Heart right ventricle (tissue), 16 donors: ENCODE measurements around the gene SLAIN1. TPM values are rescaled to one million over a fixed set of nuclear protein-coding genes. Genes with fewer than 3 reads are reported as not detected.
A peak's percentile ranks its signal among the peaks of the same experiment; 100 is the strongest.

ENCODE experiments used
- ATAC-seq, 8 donors: fragments of 200-7000 bp; cut with Tn5 transposase; one replicate each; pipeline ENCODE4 v1.9.1; 2020; ENCODE audit warnings: mild to moderate bottlenecking in 8 of 8, moderate library complexity in 8 of 8, moderate number of reproducible peaks in 1 of 8
- DNase-seq, 2 donors: peaks; one replicate each; pipeline ENCODE4 v3.0.0-alpha.2; 2020
- H3K27ac ChIP-seq, 10 donors: fragments of 200-600 bp; sonication (generic) in 2 of 10; one replicate each; pipeline versions ENCODE4 v1.5.0 to v1.8.0; 2020 to 2022; ENCODE audit warnings: mild to moderate bottlenecking in 3 of 10
- H3K27me3 ChIP-seq, 7 donors: fragments of 200-600 bp; one replicate each; pipeline ENCODE4 v1.8.0; 2021 to 2022; ENCODE audit warnings: mild to moderate bottlenecking in 2 of 7
- H3K36me3 ChIP-seq, 9 donors: fragments of 200-600 bp; sonication (generic) in 1 of 9; one replicate each; pipeline versions ENCODE4 v1.5.0 to v1.8.0; 2020 to 2022; ENCODE audit warnings: mild to moderate bottlenecking in 2 of 9
- H3K4me1 ChIP-seq, 9 donors: fragments of 200-600 bp; sonication (generic) in 1 of 9; one replicate each; pipeline versions ENCODE4 v1.5.0 to v1.8.0; 2020 to 2022; ENCODE audit warnings: mild to moderate bottlenecking in 4 of 9
- H3K4me3 ChIP-seq, 10 donors: fragments of 200-600 bp; sonication (generic) in 2 of 10; one replicate each; pipeline versions ENCODE4 v1.5.0 to v1.8.0; 2020 to 2022; ENCODE audit warnings: mild to moderate bottlenecking in 7 of 10, moderate library complexity in 2 of 10
- H3K9me3 ChIP-seq, 11 donors: fragments of 200-600 bp in 10 of 11; sonication (generic) in 2 of 11; one replicate each; pipeline versions ENCODE4 v1.5.0 to v1.8.0; 2013 to 2022; ENCODE audit warnings: mild to moderate bottlenecking in 2 of 11, control low read depth in 1 of 11, moderate library complexity in 1 of 11
- CTCF ChIP-seq, 9 donors: fragments of 200-600 bp; sonication (generic) in 2 of 9; IDR thresholded peaks; one replicate each; pipeline versions ENCODE4 v1.5.0 to v1.8.0; 2021 to 2022; ENCODE audit warnings: antibody characterized with exemption in 9 of 9, mild to moderate bottlenecking in 5 of 9, moderate library complexity in 1 of 9
- WGBS, 2 donors: extraction: QIAGEN DNeasy Blood & Tissue Kit; methylation state at CpG; one replicate each; pipeline ENCODE4 v1.1.7; 2013; ENCODE audit warnings: inconsistent platforms in 1 of 2; 5-methylcytosine and 5-hydroxymethylcytosine counted together
- intact Hi-C, 10 donors: fragments of 100-400 bp; cut with DNase I; formaldehyde crosslinking; loops; one replicate each; pipeline versions ENCODE4 v1.11.1 to v1.14.2; 2022
- polyA plus RNA-seq, 2 donors: library from polyadenylated mRNA; stranded (reverse); fragments of 200-250 nt; gene quantifications; one replicate each; pipeline ENCODE4 v1.2.3, GENCODE V29; 2013
- total RNA-seq, 10 donors: library from RNA; stranded (reverse); fragmentation: NEBNext Ultra II Directional in 3 of 10; extraction: Animal tissue kit (Norgen Biotek cat#: 25700) in 3 of 10; gene quantifications; one replicate each; pipeline versions ENCODE4 v1.2.1 to v1.2.4, GENCODE V29; 2021 to 2023
- donor health status: Arrhythmogenic right ventricular cardiomyopathy.
- donor health status: ischemic (EF 13 %, LVEDD 7.1; RV severe dilation, severe dysfunction).
- donor health status: healthy with polysubstance abuse.
- donor health status: DM: no; HTN: yes; CAD: no.
- donor health status: DM: no; HTN: no; CAD: no.
- donor health status: ischemic (EF 25% LVEDD 6.9; RV normal size, moderate dysfunction).
- donor health status: ischemic (EF 25% LVEDD 5.7; RV mildly dilated, moderate dysfunction).
- donor health status: healthy.
- donor health status: DM: yes; HTN: yes; CAD: no.
- donor health status: Ischemic cardiomyopathy.
- donor health status: ischemic (EF 35%, LVEDD 5.7; RV mildly dilated, moderate dysfunction).
- donor health status: nonischemic (EF 11% LVEDD 7.7; RV severe dilation, severe dysfunction).
- donor health status: DM: yes; HTN: yes; CAD: no.
- donor health status: PGD.
- donor health status: ischemic (EF 29% LVEDD 5.4; RV normal size, mild dysfunction).
- donor health status: nonischemic (EF 23%, LVEDD 6.1; RV moderate dilation, normal function).

Gene SLAIN1
- total and polyA plus RNA-seq, 12 donors, result 1.4 to 13.6 (median 7.7) TPM

- Histone ChIP-seq H3K9me3 (no peaks in the 10 kb centered on the region), H3K27ac (peak overlapping the region in 1 of 10 donors; percentile 10), H3K4me3 (peak overlapping the region in 6 of 10 donors; percentile 58 to 73 (median 68)), H3K27me3 (peaks cover 0 to 27% (median 11%) of the 10 kb centered on the region in 7 donors), H3K36me3 (no peaks in the 10 kb centered on the region), H3K4me1 (peaks cover 0 to 26% (median 11%) of the 10 kb centered on the region in 9 donors)
- intact Hi-C loops, result no loop called here
- DNase-seq (no peak), ATAC-seq (no peak)
- TF ChIP-seq CTCF (IDR thresholded peaks at IDR 0.05), result no peak
- 26 to 37% methylated on average over 9 of the region's 9 CpGs for WGBS, 2 donors
These were observed 1.2 kb upstream of the SLAIN1 start for GRCh38 chr13:77696006-77696878.

GRCh38 chr13:77696879-77697216, 639 bp upstream of the SLAIN1 start:
- Histone ChIP-seq H3K9me3 (no peaks in the 10 kb centered on the region), H3K27me3 (peaks cover 0 to 27% (median 11%) of the 10 kb centered on the region in 7 donors), H3K36me3 (no peaks in the 10 kb centered on the region), H3K4me1 (peaks cover 0 to 26% (median 11%) of the 10 kb centered on the region in 9 donors), H3K4me3 (peak overlapping the region; percentile 43 to 76 (median 70)), H3K27ac (peak overlapping the region in 5 of 10 donors; percentile 10 to 48 (median 32))
- peak in 6 of 8 donors; percentile 2 to 47 (median 16) for ATAC-seq
- DNase-seq, result no peak
- intact Hi-C loops, result no loop called here
- 47% methylated on average over 3 of the region's 3 CpGs for WGBS, 2 donors
- TF ChIP-seq CTCF (IDR thresholded peaks at IDR 0.05), result no peak

DNA sequence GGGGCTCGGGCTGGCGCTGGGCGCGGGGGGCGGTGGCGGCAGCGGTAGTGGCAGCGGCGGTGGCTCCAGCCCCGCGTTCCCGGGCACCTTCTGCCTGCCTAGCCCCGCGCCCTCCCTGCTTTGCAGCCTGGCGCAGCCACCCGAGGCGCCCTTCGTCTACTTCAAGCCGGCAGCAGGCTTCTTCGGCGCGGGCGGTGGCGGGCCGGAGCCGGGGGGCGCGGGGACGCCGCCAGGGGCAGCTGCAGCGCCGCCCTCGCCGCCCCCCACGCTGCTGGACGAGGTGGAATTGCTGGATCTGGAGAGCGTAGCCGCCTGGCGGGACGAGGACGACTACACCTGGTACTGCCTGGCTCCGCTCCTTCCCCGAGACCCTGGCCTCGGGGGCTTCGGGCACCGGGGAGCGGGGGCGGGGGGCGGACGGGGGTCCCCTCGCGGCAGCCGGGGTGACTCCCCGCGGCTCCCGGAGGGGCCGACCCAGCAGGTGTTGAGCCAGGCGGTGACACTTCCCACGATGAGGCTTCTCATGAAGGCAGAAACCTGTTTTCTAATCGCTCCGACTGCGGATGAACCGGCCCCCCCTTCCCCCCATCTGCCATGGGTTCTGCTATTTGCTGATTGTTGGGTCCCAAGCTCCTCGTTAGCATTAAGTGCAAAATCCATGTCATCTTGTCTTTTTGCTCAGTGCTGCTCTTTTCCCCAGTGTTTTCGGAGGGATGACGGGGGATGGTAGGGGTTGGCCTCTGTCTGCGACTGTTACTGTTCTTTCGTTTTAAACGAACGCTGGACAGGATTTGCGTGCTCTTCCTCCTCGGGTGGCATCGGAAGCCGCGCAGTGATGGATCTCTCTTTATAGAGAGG, 943 bp downstream of the SLAIN1 start:
- WGBS, 2 donors, result 1% methylated on average over 74 to 75 of the region's 75 CpGs
- DNase-seq (peak; percentile 15 to 18), ATAC-seq (peak in 6 of 8 donors; percentile 22 to 42 (median 37))
- peaks cover 0 to 26% (median 11%) of the 10 kb centered on the region in 9 donors for H3K4me1 ChIP-seq
- TF ChIP-seq CTCF (IDR thresholded peaks at IDR 0.05), result peak in 1 of 9 donors; percentile 7
- intact Hi-C loops, result no loop called here
- no peaks in the 10 kb centered on the region for H3K36me3 ChIP-seq
- peak overlapping the region; percentile 39 to 76 (median 70) for H3K4me3 ChIP-seq
- no peaks in the 10 kb centered on the region for H3K9me3 ChIP-seq
- H3K27ac ChIP-seq, result peak overlapping the region in 1 of 10 donors; percentile 62
- H3K27me3 ChIP-seq, result peaks cover 0 to 27% (median 11%) of the 10 kb centered on the region in 7 donors

- ATAC-seq, result no peak
These were observed 1.7 kb downstream of the SLAIN1 start for GRCh38 chr13:77699059-77699680.

More at GRCh38 chr13:77699059-77699680, 1.7 kb downstream of the SLAIN1 start:
- H3K36me3 ChIP-seq, result no peaks in the 10 kb centered on the region
- H3K4me3 ChIP-seq, result peak overlapping the region; percentile 39 to 76 (median 70)
- no peak overlapping the region for H3K27ac ChIP-seq
- H3K27me3 ChIP-seq, result peaks cover 0 to 27% (median 11%) of the 10 kb centered on the region in 7 donors
- WGBS, 2 donors, result 1% methylated on average over 4 of the region's 4 CpGs
- intact Hi-C loops, result no loop called here
- no peak for DNase-seq
- peaks cover 0 to 26% (median 11%) of the 10 kb centered on the region in 9 donors for H3K4me1 ChIP-seq
- no peak for TF ChIP-seq CTCF (IDR thresholded peaks at IDR 0.05)
- no peaks in the 10 kb centered on the region for H3K9me3 ChIP-seq
